Measurements from ENCODE around the gene PHF2. TPM values are rescaled to one million over a fixed set of nuclear protein-coding genes. Genes with fewer than 3 reads are reported as not detected.

PHF2 gene
- polyA plus RNA-seq, 1 of the 3 experiments (the other 2 are of a cell fraction), result 11.2 TPM

DNA sequence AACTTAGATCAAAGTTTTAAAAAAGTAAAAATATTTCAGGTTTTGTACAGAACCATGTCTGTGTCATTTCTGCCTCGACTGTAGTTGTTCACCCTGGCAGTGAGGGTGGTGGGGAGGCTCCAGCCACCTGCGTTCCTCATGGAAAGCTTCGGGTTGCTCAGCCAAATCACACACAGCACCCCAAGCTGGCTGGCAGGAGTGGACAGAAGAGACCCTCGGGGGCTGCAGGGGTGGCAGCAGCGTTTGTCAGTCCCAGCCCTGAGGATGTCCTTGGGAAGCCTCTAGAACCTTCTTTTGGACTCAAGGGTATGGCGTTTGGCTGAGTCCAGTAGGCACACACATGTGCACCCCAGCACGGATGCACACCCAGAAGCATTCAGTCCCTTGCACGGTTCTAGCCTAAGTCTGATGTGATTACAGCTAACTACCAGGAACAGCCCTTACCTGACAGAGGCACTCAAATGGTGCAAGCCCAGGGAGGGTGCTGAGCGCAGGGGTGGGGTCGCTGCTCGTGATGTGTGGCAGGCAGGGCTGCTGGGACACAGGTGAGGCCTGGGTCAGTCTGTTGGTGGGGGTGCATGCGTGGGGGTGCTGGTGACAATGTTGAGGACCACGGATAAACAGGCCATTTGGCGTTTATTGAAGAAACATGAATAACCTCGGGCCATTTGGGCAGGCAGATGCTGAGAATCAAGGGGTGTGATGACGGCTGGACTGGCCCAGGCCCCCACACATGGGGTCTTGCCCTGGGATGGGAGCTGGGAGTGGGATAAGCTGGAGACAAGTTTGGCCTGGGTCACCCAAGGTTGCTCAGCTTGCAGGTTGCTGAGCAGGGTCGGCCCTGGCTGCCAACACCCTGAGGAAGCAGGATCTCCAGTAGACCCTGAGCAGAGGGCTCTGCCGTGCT, 103.4 kb downstream of the PHF2 start:
- CTCF ChIA-PET, result interaction anchor here (0.6 to 6.3 kb wide), 6 partner anchors 12 to 534 kb away, joined by 3 to 126 read pairs (median 8); no protein-coding TSS in a partner anchor
- no peak overlapping the region for H3K4me2 ChIP-seq
- H3K9me2 ChIP-seq, result no peaks in the 10 kb centered on the region
- peak; percentile 27 for DNase-seq
- no peaks in the 10 kb centered on the region for H3K9me3 ChIP-seq
- H2AFZ ChIP-seq (ENCODE audit: low read depth), result no peak overlapping the region
- H3K4me1 ChIP-seq (ENCODE audit: control insufficient read depth in 1 of 2, insufficient read depth in 2 of 2, low read depth in 1 of 2, low read length in 1 of 2), result peaks cover 0 to 4% of the 10 kb centered on the region in 2 experiments; a peak in 1 of 4 replicates
- no peaks in the 10 kb centered on the region for H3K79me2 ChIP-seq (ENCODE audit: insufficient read depth)
- WGBS (ENCODE audit: low lambda C conversion rate), result 74% methylated on average over 16 of the region's 18 CpGs
- TF ChIP-seq RXRA (IDR thresholded peaks at IDR 0.05; ENCODE audit: borderline replicate concordance, low read depth), result no peak
- TF ChIP-seq TEAD4 (IDR thresholded peaks at IDR 0.05; ENCODE audit: borderline replicate concordance, insufficient read depth), result no peak
- no peak for TF ChIP-seq EP300 (IDR thresholded peaks at IDR 0.05; ENCODE audit: borderline replicate concordance in 1 of 2, low read depth in 1 of 2, low read length in 1 of 2)
- no peak for TF ChIP-seq ELF1 (IDR thresholded peaks at IDR 0.05)
- no peak for TF ChIP-seq RAD21 (IDR thresholded peaks at IDR 0.05; ENCODE audit: low read length)
- no peak for TF ChIP-seq JUND (IDR thresholded peaks at IDR 0.05)
- TF ChIP-seq, protein P1, sequence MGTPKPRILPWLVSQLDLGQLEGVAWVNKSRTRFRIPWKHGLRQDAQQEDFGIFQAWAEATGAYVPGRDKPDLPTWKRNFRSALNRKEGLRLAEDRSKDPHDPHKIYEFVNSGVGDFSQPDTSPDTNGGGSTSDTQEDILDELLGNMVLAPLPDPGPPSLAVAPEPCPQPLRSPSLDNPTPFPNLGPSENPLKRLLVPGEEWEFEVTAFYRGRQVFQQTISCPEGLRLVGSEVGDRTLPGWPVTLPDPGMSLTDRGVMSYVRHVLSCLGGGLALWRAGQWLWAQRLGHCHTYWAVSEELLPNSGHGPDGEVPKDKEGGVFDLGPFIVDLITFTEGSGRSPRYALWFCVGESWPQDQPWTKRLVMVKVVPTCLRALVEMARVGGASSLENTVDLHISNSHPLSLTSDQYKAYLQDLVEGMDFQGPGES (IDR thresholded peaks at IDR 0.05; ENCODE audit: low read depth, low read length), result no peak
- TF ChIP-seq, protein P2, sequence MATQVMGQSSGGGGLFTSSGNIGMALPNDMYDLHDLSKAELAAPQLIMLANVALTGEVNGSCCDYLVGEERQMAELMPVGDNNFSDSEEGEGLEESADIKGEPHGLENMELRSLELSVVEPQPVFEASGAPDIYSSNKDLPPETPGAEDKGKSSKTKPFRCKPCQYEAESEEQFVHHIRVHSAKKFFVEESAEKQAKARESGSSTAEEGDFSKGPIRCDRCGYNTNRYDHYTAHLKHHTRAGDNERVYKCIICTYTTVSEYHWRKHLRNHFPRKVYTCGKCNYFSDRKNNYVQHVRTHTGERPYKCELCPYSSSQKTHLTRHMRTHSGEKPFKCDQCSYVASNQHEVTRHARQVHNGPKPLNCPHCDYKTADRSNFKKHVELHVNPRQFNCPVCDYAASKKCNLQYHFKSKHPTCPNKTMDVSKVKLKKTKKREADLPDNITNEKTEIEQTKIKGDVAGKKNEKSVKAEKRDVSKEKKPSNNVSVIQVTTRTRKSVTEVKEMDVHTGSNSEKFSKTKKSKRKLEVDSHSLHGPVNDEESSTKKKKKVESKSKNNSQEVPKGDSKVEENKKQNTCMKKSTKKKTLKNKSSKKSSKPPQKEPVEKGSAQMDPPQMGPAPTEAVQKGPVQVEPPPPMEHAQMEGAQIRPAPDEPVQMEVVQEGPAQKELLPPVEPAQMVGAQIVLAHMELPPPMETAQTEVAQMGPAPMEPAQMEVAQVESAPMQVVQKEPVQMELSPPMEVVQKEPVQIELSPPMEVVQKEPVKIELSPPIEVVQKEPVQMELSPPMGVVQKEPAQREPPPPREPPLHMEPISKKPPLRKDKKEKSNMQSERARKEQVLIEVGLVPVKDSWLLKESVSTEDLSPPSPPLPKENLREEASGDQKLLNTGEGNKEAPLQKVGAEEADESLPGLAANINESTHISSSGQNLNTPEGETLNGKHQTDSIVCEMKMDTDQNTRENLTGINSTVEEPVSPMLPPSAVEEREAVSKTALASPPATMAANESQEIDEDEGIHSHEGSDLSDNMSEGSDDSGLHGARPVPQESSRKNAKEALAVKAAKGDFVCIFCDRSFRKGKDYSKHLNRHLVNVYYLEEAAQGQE (IDR thresholded peaks at IDR 0.05; ENCODE audit: low read depth, low read length), result no peak
- no peak for TF ChIP-seq GATA2 (CRISPR knock-in tag; IDR thresholded peaks at IDR 0.05)
- no peak for TF ChIP-seq ZBTB33 (IDR thresholded peaks at IDR 0.05; ENCODE audit: borderline replicate concordance, low read depth)
- no peak for TF ChIP-seq USF1 (IDR thresholded peaks at IDR 0.05; ENCODE audit: borderline replicate concordance, low read depth)
- TF ChIP-seq, protein P3, sequence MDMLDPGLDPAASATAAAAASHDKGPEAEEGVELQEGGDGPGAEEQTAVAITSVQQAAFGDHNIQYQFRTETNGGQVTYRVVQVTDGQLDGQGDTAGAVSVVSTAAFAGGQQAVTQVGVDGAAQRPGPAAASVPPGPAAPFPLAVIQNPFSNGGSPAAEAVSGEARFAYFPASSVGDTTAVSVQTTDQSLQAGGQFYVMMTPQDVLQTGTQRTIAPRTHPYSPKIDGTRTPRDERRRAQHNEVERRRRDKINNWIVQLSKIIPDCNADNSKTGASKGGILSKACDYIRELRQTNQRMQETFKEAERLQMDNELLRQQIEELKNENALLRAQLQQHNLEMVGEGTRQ (IDR thresholded peaks at IDR 0.05; ENCODE audit: borderline replicate concordance, low read depth, low read length), result no peak
- TF ChIP-seq EZH2phosphoT487 (IDR thresholded peaks at IDR 0.05; ENCODE audit: borderline replicate concordance, low read depth), result no peak
- TF ChIP-seq, protein P4, sequence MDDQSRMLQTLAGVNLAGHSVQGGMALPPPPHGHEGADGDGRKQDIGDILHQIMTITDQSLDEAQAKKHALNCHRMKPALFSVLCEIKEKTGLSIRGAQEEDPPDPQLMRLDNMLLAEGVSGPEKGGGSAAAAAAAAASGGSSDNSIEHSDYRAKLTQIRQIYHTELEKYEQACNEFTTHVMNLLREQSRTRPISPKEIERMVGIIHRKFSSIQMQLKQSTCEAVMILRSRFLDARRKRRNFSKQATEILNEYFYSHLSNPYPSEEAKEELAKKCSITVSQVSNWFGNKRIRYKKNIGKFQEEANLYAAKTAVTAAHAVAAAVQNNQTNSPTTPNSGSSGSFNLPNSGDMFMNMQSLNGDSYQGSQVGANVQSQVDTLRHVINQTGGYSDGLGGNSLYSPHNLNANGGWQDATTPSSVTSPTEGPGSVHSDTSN (IDR thresholded peaks at IDR 0.05), result no peak
- no peak for TF ChIP-seq SMC3 (IDR thresholded peaks at IDR 0.05; ENCODE audit: low read depth, low read length)
- no peak for TF ChIP-seq MAX (IDR thresholded peaks at IDR 0.05; ENCODE audit: low read depth)
- no peak for TF ChIP-seq GABPA (IDR thresholded peaks at IDR 0.05; ENCODE audit: low read depth)
- H3K27ac ChIP-seq (ENCODE audit: low read depth in 2 of 2, low read length in 1 of 2), result no peak overlapping the region
- no peak overlapping the region for H3K9ac ChIP-seq
- POLR2A ChIA-PET, result no interaction called here
- H3K4me3 ChIP-seq (ENCODE audit: low read depth in 2 of 2, low read length in 1 of 2), result no peak overlapping the region
- peaks cover 0 to 12% of the 10 kb centered on the region in 2 experiments for H3K36me3 ChIP-seq (replicated peaks in 1 of 2; ENCODE audit: control insufficient read depth in 1 of 2, insufficient read depth in 2 of 2, low read length in 1 of 2)
- H3F3A ChIP-seq (replicated peaks; ENCODE audit: insufficient read depth), result peaks cover 3% of the 10 kb centered on the region
- H3K27me3 ChIP-seq (ENCODE audit: insufficient read depth), result no peaks in the 10 kb centered on the region
- no peaks in the 10 kb centered on the region for H4K20me1 ChIP-seq (ENCODE audit: insufficient read depth)

Data from SK-N-SH (cell line).